NB4 (cell line): Measurements from ENCODE around the gene FAS.

Experiments used
- POLR2A ChIP-seq: IDR thresholded peaks from 2 replicates; pipeline ENCODE4 v1.6.1; 2011; ENCODE audit warnings: mild to moderate bottlenecking; ENCODE audit not compliant: insufficient read length; ENCODE audit errors: extremely low read depth
- TF ChIP-seq, protein P1 (sequence below): IDR thresholded peaks from one replicate; pipeline ENCODE4 v1.5.1; 2012; ENCODE audit warnings: low read depth, low read length
- TF ChIP-seq, protein P2 (sequence below): IDR thresholded peaks from 2 replicates; pipeline ENCODE4 v1.6.1; 2011; ENCODE audit warnings: low read depth, low read length

DNA sequence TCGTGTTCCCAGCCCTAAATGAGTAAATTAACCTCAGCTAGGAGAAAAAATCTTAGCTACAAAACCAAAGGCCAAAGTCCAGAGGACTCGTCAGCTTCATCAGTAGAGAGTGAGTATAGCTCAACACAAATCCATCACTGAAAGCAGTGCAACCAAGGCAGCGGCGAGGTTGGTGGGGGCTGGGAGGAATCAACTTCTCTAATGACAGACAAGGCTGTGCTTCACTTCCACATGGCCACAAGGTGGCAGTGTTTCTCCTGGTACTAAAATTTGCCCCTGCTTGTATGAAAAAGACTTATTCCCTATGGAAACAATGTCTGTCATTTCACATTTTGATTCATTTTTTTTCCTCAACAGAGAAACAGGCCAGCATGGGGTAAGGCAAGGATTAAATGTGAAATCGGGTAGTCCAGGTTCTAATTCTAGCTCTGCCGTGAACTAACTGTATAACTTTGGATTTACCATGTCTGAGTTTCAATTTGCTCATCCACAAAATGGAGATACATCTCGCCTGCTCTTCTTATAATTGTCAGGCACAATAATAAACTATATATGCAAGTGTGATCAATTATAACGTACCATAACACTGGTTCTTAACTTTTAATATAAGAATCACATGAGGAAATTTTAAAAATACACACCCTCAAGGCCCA, 39.3 kb downstream of the FAS start:
- TF ChIP-seq, protein P1, sequence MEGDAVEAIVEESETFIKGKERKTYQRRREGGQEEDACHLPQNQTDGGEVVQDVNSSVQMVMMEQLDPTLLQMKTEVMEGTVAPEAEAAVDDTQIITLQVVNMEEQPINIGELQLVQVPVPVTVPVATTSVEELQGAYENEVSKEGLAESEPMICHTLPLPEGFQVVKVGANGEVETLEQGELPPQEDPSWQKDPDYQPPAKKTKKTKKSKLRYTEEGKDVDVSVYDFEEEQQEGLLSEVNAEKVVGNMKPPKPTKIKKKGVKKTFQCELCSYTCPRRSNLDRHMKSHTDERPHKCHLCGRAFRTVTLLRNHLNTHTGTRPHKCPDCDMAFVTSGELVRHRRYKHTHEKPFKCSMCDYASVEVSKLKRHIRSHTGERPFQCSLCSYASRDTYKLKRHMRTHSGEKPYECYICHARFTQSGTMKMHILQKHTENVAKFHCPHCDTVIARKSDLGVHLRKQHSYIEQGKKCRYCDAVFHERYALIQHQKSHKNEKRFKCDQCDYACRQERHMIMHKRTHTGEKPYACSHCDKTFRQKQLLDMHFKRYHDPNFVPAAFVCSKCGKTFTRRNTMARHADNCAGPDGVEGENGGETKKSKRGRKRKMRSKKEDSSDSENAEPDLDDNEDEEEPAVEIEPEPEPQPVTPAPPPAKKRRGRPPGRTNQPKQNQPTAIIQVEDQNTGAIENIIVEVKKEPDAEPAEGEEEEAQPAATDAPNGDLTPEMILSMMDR = peak; percentile 80
- TF ChIP-seq POLR2A = no peak
- TF ChIP-seq, protein P2, sequence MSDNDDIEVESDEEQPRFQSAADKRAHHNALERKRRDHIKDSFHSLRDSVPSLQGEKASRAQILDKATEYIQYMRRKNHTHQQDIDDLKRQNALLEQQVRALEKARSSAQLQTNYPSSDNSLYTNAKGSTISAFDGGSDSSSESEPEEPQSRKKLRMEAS = peak; percentile 64; the same call in 1 of the 2 replicates
